Adrenal gland (tissue), 5 donors: ENCODE measurements around the gene TRIP10.

Experiments
- POLR2A ChIP-seq, 2 donors: fragments of 450-650 bp; IDR thresholded peaks; one replicate each; pipeline ENCODE4 v1.6.1; 2017; ENCODE audit warnings: antibody characterized with exemption in 2 of 2, mild to moderate bottlenecking in 2 of 2, moderate library complexity in 1 of 2
- TF ChIP-seq, protein P1 (sequence below), 6 experiments: fragments of 450-650 bp in 4 of 6; fragments of 200-600 bp in 2 of 6; sonication (generic) in 1 of 6; IDR thresholded peaks; 1 replicate in 5 of 6; 2 replicates in 1 of 6; pipeline versions ENCODE4 v1.5.1 to v1.8.0; 2016 to 2021; ENCODE audit warnings: antibody characterized with exemption in 6 of 6, mild to moderate bottlenecking in 2 of 6, moderate library complexity in 1 of 6
- donor health status: DM: no; HTN: no; CAD: no.

DNA sequence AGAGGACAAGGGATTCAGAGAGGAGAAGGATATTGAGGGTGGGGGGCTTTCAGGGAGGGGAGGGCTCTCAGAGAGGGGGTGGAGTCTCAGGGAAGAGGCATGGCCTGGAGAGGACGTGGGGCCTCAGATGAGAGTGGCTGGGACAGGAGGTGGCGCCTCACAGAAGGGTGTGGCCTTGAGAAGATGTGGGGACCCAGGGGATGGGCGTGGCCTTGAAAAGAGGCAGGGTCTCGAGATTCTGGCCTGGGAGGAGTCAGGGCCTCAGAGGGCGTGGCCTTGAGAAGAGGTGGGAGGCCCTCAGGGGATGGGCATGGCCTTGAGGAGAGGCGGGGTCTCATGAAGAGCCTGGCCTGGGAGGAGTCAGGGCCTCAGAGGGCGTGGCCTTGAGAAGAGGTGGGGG is 45.8 kb upstream of the TRIP10 start:
- TF ChIP-seq, protein P1, sequence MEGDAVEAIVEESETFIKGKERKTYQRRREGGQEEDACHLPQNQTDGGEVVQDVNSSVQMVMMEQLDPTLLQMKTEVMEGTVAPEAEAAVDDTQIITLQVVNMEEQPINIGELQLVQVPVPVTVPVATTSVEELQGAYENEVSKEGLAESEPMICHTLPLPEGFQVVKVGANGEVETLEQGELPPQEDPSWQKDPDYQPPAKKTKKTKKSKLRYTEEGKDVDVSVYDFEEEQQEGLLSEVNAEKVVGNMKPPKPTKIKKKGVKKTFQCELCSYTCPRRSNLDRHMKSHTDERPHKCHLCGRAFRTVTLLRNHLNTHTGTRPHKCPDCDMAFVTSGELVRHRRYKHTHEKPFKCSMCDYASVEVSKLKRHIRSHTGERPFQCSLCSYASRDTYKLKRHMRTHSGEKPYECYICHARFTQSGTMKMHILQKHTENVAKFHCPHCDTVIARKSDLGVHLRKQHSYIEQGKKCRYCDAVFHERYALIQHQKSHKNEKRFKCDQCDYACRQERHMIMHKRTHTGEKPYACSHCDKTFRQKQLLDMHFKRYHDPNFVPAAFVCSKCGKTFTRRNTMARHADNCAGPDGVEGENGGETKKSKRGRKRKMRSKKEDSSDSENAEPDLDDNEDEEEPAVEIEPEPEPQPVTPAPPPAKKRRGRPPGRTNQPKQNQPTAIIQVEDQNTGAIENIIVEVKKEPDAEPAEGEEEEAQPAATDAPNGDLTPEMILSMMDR (IDR thresholded peaks at IDR 0.05) = no peak
- no peak for TF ChIP-seq POLR2A (IDR thresholded peaks at IDR 0.05)
